ENCODE measurements around the gene ASB3.
"Not testable (repeated sequence)": the region's sequence is repeated elsewhere in the genome, so short reads cannot be mapped to it uniquely, and the experiment has no call there.

Gene ASB3

DNA sequence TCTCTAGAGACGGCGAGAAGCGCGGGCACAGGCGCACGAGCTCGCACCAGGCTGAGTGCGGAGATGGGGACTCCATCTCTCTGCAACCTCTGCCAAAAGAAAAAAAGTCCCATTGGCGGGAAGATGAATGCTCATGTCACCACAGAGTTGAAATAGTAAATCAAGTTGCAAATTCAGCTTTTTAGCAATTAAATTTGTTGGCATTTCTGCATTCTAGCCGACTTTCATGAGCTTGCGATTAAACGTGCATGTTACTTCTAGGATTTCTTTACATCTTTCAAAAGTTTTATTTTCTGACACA, 18.6 kb downstream of the ASB3 start:
- H3K9me2 ChIP-seq (replicated peaks; ENCODE audit: insufficient read depth, low read length), result no peaks in the 10 kb centered on the region
- H3K36me3 ChIP-seq (replicated peaks; ENCODE audit: insufficient read depth, low read length), result no peaks in the 10 kb centered on the region
- no peaks in the 10 kb centered on the region; the same call in none of the 2 replicates for H3F3A ChIP-seq (ENCODE audit: insufficient read depth, low read length)
- no peaks in the 10 kb centered on the region for H3K9me3 ChIP-seq (replicated peaks; ENCODE audit: insufficient read depth, low read length)
- peak overlapping the region; percentile 77 for H3K9ac ChIP-seq (ENCODE audit: low read length)
- peaks cover 21% of the 10 kb centered on the region for H3K4me1 ChIP-seq (ENCODE audit: low read length)
- H2AFZ ChIP-seq (ENCODE audit: low read length), result peak overlapping the region; percentile 83
- no peak for TF ChIP-seq EZH2phosphoT487 (IDR thresholded peaks at IDR 0.05; ENCODE audit: low read length)
- TF ChIP-seq, protein P1, sequence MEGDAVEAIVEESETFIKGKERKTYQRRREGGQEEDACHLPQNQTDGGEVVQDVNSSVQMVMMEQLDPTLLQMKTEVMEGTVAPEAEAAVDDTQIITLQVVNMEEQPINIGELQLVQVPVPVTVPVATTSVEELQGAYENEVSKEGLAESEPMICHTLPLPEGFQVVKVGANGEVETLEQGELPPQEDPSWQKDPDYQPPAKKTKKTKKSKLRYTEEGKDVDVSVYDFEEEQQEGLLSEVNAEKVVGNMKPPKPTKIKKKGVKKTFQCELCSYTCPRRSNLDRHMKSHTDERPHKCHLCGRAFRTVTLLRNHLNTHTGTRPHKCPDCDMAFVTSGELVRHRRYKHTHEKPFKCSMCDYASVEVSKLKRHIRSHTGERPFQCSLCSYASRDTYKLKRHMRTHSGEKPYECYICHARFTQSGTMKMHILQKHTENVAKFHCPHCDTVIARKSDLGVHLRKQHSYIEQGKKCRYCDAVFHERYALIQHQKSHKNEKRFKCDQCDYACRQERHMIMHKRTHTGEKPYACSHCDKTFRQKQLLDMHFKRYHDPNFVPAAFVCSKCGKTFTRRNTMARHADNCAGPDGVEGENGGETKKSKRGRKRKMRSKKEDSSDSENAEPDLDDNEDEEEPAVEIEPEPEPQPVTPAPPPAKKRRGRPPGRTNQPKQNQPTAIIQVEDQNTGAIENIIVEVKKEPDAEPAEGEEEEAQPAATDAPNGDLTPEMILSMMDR (IDR thresholded peaks at IDR 0.05; ENCODE audit: low read length), result no peak
- no peak for TF ChIP-seq EZH2 (optimal IDR thresholded peaks at IDR 0.05; ENCODE audit: low read depth, low read length)
- no peaks in the 10 kb centered on the region for H3K27me3 ChIP-seq (replicated peaks; ENCODE audit: insufficient read depth, low read length)
- H3K4me3 ChIP-seq (ENCODE audit: low read length), result peak overlapping the region; percentile 85
- H3K4me2 ChIP-seq (ENCODE audit: low read depth, low read length), result peak overlapping the region; percentile 63
- H4K20me1 ChIP-seq (ENCODE audit: insufficient read depth, low read length), result no peaks in the 10 kb centered on the region
- no peak for DNase-seq
- peak overlapping the region; percentile 72 for H3K27ac ChIP-seq (ENCODE audit: low read length)
- peaks cover 60% of the 10 kb centered on the region for H3K79me2 ChIP-seq (ENCODE audit: low read length)

DNA sequence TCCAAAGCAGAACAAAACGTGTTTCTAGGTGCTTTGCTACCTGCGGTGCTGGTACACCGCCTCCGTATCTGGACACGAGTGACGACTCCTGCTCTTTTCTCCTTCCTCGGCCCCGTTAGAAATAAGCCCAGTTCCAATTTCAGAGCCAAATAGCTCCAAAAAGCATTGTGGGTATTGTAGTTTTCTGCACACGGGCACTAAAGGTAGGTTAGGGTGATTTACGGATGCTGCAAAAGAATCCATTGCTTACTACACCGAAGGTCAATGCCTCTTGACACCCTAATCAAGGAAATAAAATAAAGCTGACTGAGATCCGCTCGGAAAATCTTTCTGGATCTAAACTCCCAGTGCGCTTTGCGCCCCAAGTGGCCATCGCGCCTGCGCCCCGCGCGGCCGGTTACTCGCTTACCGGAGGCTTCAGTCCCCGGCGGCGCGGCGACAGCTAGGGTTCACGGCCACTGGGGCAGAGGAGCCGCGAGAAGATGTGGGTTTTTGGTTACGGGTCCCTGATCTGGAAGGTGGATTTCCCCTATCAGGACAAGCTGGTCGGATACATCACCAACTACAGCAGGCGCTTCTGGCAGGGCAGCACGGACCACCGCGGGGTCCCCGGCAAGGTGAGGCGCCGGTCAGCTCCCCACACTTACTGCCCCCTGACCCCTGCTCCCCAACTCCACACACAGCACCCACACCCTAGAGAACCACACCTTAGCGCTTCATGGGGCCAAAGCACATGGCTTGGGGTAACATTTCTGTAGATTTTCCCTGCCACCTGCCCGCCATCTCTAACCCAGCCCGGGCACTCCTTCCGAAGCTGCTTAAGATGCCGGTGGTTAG, 19.1 kb downstream of the ASB3 start, which contains the start of gene CHAC2:
TSS of gene CHAC2 (plus strand) at position 400 of the 837 bp plus-strand sequence. CDS start at position 483, 83 bp downstream.
- DNase-seq, result peak; percentile 89
- no peaks in the 10 kb centered on the region; the same call in none of the 2 replicates for H3F3A ChIP-seq (ENCODE audit: insufficient read depth, low read length)
- H3K4me1 ChIP-seq (ENCODE audit: low read length), result peaks cover 21% of the 10 kb centered on the region
- no peaks in the 10 kb centered on the region for H3K9me2 ChIP-seq (replicated peaks; ENCODE audit: insufficient read depth, low read length)
- peak within 1 kb of the TSS; percentile 72 for H3K27ac ChIP-seq (ENCODE audit: low read length)
- H3K4me2 ChIP-seq (ENCODE audit: low read depth, low read length), result peak within 1 kb of the TSS; percentile 63
- no peaks in the 10 kb centered on the region for H3K36me3 ChIP-seq (replicated peaks; ENCODE audit: insufficient read depth, low read length)
- H3K4me3 ChIP-seq (ENCODE audit: low read length), result peak within 1 kb of the TSS; percentile 85
- TF ChIP-seq, protein P1 (IDR thresholded peaks at IDR 0.05; ENCODE audit: low read length), result peak; percentile 12; the same call in 1 of the 2 replicates
- TF ChIP-seq EZH2phosphoT487 (IDR thresholded peaks at IDR 0.05; ENCODE audit: low read length), result no peak
- no peak for TF ChIP-seq EZH2 (optimal IDR thresholded peaks at IDR 0.05; ENCODE audit: low read depth, low read length)
- no peaks in the 10 kb centered on the region for H3K27me3 ChIP-seq (replicated peaks; ENCODE audit: insufficient read depth, low read length)
- no peaks in the 10 kb centered on the region for H3K9me3 ChIP-seq (replicated peaks; ENCODE audit: insufficient read depth, low read length)
- H3K9ac ChIP-seq (ENCODE audit: low read length), result peak within 1 kb of the TSS; percentile 77
- H2AFZ ChIP-seq (ENCODE audit: low read length), result peak within 1 kb of the TSS; percentile 83
- H4K20me1 ChIP-seq (ENCODE audit: insufficient read depth, low read length), result no peaks in the 10 kb centered on the region
- peaks cover 54% of the 10 kb centered on the region for H3K79me2 ChIP-seq (ENCODE audit: low read length)

DNA sequence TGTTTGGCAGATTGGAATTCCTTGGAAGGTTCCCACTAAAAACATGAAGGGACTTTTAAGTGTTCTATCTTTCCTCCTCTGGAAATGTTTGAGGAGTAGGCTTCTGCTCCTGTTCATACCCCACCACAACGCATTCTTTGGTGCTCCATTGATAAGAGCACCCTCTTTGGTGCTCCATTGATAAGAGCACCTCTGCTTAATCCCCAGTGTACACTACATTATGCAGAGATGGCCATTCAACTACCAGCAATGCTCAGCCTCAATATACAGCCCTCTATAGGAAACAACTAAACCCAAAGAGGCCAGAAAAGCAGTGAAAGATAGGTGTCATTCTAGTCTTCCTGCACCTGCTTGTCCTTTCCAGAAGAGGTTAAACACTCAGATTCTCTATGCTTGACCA, 21.0 kb downstream of the ASB3 start:
- H3K9me2 ChIP-seq (replicated peaks; ENCODE audit: insufficient read depth, low read length), result no peaks in the 10 kb centered on the region
- H2AFZ ChIP-seq (ENCODE audit: low read length), result no peak overlapping the region
- H3K27me3 ChIP-seq (replicated peaks; ENCODE audit: insufficient read depth, low read length), result no peaks in the 10 kb centered on the region
- DNase-seq, result peak; percentile 10
- peaks cover 21% of the 10 kb centered on the region for H3K4me1 ChIP-seq (ENCODE audit: low read length)
- no peaks in the 10 kb centered on the region; the same call in none of the 2 replicates for H3F3A ChIP-seq (ENCODE audit: insufficient read depth, low read length)
- peak overlapping the region; percentile 63; the same call in 1 of the 2 replicates for H3K4me2 ChIP-seq (ENCODE audit: low read depth, low read length)
- H3K4me3 ChIP-seq (ENCODE audit: low read length), result no peak overlapping the region
- no peak for TF ChIP-seq EZH2 (optimal IDR thresholded peaks at IDR 0.05; ENCODE audit: low read depth, low read length)
- TF ChIP-seq EZH2phosphoT487 (IDR thresholded peaks at IDR 0.05; ENCODE audit: low read length), result no peak
- TF ChIP-seq, protein P1 (IDR thresholded peaks at IDR 0.05; ENCODE audit: low read length), result no peak
- H3K27ac ChIP-seq (ENCODE audit: low read length), result no peak overlapping the region
- H3K9me3 ChIP-seq (replicated peaks; ENCODE audit: insufficient read depth, low read length), result no peaks in the 10 kb centered on the region
- H3K36me3 ChIP-seq (replicated peaks; ENCODE audit: insufficient read depth, low read length), result no peaks in the 10 kb centered on the region
- peaks cover 39% of the 10 kb centered on the region for H3K79me2 ChIP-seq (ENCODE audit: low read length)
- H4K20me1 ChIP-seq (ENCODE audit: insufficient read depth, low read length), result no peaks in the 10 kb centered on the region
- H3K9ac ChIP-seq (ENCODE audit: low read length), result no peak overlapping the region

DNA sequence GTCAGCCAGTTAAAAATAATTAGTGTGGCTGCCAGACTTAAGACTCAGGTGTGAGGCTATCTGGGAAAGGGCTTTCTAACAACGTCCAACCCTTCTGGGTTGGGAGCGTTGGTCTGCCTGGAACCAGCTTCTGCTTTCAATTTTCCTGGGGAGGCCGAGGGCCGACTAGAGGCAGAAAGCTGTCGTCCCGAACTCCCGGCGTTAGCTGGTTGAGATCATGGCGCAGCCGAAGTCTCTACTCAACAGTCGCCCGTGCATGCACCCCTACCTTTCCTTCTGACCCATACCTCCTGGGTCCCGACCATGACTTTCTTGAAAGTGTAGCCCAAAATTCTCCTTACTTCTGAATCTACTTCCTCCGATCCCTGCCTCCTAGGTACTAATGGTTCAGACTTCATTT, 29.5 kb downstream of the ASB3 start:
- H3K9ac ChIP-seq (ENCODE audit: low read length); H3K27ac ChIP-seq (ENCODE audit: low read length); DNase-seq; H3K4me3 ChIP-seq (ENCODE audit: low read length); H3K27me3 ChIP-seq (replicated peaks; ENCODE audit: insufficient read depth, low read length); H2AFZ ChIP-seq (ENCODE audit: low read length); H3K9me2 ChIP-seq (replicated peaks; ENCODE audit: insufficient read depth, low read length); H3K36me3 ChIP-seq (replicated peaks; ENCODE audit: insufficient read depth, low read length); H3K9me3 ChIP-seq (replicated peaks; ENCODE audit: insufficient read depth, low read length); H3K4me2 ChIP-seq (ENCODE audit: low read depth, low read length); H3K79me2 ChIP-seq (ENCODE audit: low read length); H3F3A ChIP-seq (ENCODE audit: insufficient read depth, low read length); H4K20me1 ChIP-seq (ENCODE audit: insufficient read depth, low read length): not testable (repeated sequence)
- peaks cover 10% of the 10 kb centered on the region for H3K4me1 ChIP-seq (ENCODE audit: low read length)

Measured in MM.1S (cell line).